ENCODE measurements around the gene APOBEC3B. TPM values are rescaled to one million over a fixed set of nuclear protein-coding genes. Genes with fewer than 3 reads are reported as not detected.

The APOBEC3B gene
- polyA plus RNA-seq, 1 donor from 2014 or later = not detected

- H3K9ac ChIP-seq (ENCODE audit: low read length) = no peak overlapping the region
- no peaks in the 10 kb centered on the region for H3K27me3 ChIP-seq (ENCODE audit: insufficient read depth, low read depth, low read length)
- H3K9me2 ChIP-seq (ENCODE audit: insufficient read depth, low read length) = no peaks in the 10 kb centered on the region
- no peaks in the 10 kb centered on the region for H3K9me3 ChIP-seq (ENCODE audit: low read length)
- H3K4me2 ChIP-seq (ENCODE audit: low read length) = no peak overlapping the region
- no peak overlapping the region for H2AFZ ChIP-seq (ENCODE audit: low read depth, low read length)
- no peak for TF ChIP-seq EP300 (conservative IDR thresholded peaks at IDR 0.05; ENCODE audit: poor library complexity, severe bottlenecking)
- TF ChIP-seq RAD21 (conservative IDR thresholded peaks at IDR 0.05) = no peak
- TF ChIP-seq REST (IDR thresholded peaks at IDR 0.05; ENCODE audit: borderline replicate concordance) = no peak
- TF ChIP-seq POLR2AphosphoS5 (IDR thresholded peaks at IDR 0.05) = no peak
- TF ChIP-seq TAF1 (IDR thresholded peaks at IDR 0.05; ENCODE audit: low read depth) = no peak
- TF ChIP-seq SMC3 (conservative IDR thresholded peaks at IDR 0.05; ENCODE audit: poor library complexity) = no peak
- no peak for TF ChIP-seq EZH2 (IDR thresholded peaks at IDR 0.05; ENCODE audit: borderline replicate concordance, insufficient read depth, low read length, poor library complexity, severe bottlenecking)
- TF ChIP-seq MXI1 (conservative IDR thresholded peaks at IDR 0.05; ENCODE audit: poor library complexity, severe bottlenecking) = no peak
- no peaks in the 10 kb centered on the region for H4K20me1 ChIP-seq (ENCODE audit: insufficient read depth)
- no peak overlapping the region for H3K27ac ChIP-seq (ENCODE audit: low read length)
- no peaks in the 10 kb centered on the region for H3K36me3 ChIP-seq (ENCODE audit: insufficient read depth, low read length)
- no peak overlapping the region for H3K4me3 ChIP-seq (ENCODE audit: low read length)
- no peaks in the 10 kb centered on the region for H3K79me2 ChIP-seq (replicated peaks; ENCODE audit: insufficient read depth, low read length)
- H3F3A ChIP-seq (ENCODE audit: insufficient read depth, low read length, poor library complexity, severe bottlenecking) = no peaks in the 10 kb centered on the region
Measured at GRCh38 chr22:38971791-38972190, 10.4 kb upstream of the APOBEC3B start.

DNA sequence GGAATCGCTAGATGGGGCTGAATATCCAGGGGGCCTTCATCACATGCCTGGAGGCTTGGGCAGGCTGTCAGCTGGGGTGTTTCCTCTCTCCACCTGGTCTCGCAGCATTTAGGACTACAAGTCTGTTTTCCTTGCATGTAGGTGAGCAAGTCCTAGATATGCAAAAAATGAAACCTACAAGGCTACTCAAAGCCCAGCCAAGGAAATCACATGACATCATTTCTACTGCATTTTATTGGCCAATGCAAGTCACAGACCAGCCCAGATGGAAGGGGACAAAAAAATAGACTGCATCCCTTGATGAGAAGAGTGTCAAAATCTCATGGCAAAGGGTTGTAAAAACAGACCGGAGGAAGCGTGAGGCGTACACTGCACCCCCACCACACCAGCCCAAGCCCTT lies 9.6 kb upstream of the APOBEC3B start:
- Histone ChIP-seq H3K4me3 (ENCODE audit: low read length) (no peak overlapping the region), H3K9me3 (ENCODE audit: low read length) (no peaks in the 10 kb centered on the region), H3K36me3 (ENCODE audit: insufficient read depth, low read length) (no peaks in the 10 kb centered on the region), H3K27me3 (ENCODE audit: insufficient read depth, low read depth, low read length) (no peaks in the 10 kb centered on the region), H3K27ac (ENCODE audit: low read length) (no peak overlapping the region), H4K20me1 (ENCODE audit: insufficient read depth) (no peaks in the 10 kb centered on the region), H3K9ac (ENCODE audit: low read length) (no peak overlapping the region), H3K79me2 (replicated peaks; ENCODE audit: insufficient read depth, low read length) (no peaks in the 10 kb centered on the region), H3K4me2 (ENCODE audit: low read length) (no peak overlapping the region), H2AFZ (ENCODE audit: low read depth, low read length) (no peak overlapping the region), H3K9me2 (ENCODE audit: insufficient read depth, low read length) (no peaks in the 10 kb centered on the region), H3F3A (ENCODE audit: insufficient read depth, low read length, poor library complexity, severe bottlenecking) (no peaks in the 10 kb centered on the region)
- TF ChIP-seq SMC3 (conservative IDR thresholded peaks at IDR 0.05; ENCODE audit: poor library complexity) (no peak), REST (IDR thresholded peaks at IDR 0.05; ENCODE audit: borderline replicate concordance) (no peak), POLR2AphosphoS5 (IDR thresholded peaks at IDR 0.05) (no peak), RAD21 (conservative IDR thresholded peaks at IDR 0.05) (no peak), EZH2 (IDR thresholded peaks at IDR 0.05; ENCODE audit: borderline replicate concordance, insufficient read depth, low read length, poor library complexity, severe bottlenecking) (no peak), MXI1 (conservative IDR thresholded peaks at IDR 0.05; ENCODE audit: poor library complexity, severe bottlenecking) (no peak), TAF1 (IDR thresholded peaks at IDR 0.05; ENCODE audit: low read depth) (no peak), EP300 (conservative IDR thresholded peaks at IDR 0.05; ENCODE audit: poor library complexity, severe bottlenecking) (no peak)
- TF ChIP-seq, protein P1, sequence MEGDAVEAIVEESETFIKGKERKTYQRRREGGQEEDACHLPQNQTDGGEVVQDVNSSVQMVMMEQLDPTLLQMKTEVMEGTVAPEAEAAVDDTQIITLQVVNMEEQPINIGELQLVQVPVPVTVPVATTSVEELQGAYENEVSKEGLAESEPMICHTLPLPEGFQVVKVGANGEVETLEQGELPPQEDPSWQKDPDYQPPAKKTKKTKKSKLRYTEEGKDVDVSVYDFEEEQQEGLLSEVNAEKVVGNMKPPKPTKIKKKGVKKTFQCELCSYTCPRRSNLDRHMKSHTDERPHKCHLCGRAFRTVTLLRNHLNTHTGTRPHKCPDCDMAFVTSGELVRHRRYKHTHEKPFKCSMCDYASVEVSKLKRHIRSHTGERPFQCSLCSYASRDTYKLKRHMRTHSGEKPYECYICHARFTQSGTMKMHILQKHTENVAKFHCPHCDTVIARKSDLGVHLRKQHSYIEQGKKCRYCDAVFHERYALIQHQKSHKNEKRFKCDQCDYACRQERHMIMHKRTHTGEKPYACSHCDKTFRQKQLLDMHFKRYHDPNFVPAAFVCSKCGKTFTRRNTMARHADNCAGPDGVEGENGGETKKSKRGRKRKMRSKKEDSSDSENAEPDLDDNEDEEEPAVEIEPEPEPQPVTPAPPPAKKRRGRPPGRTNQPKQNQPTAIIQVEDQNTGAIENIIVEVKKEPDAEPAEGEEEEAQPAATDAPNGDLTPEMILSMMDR (IDR thresholded peaks at IDR 0.05; ENCODE audit: poor library complexity, severe bottlenecking) = no peak

Data from neural cell (in vitro differentiated cells).